ENCODE results near the gene SFRP4. TPM values are rescaled to one million over a fixed set of nuclear protein-coding genes. Genes with fewer than 3 reads are reported as not detected.

The SFRP4 gene
- total and polyA plus RNA-seq, 2 of the 8 experiments (the other 6 are each of a cell fraction or from before 2014, with no cell fraction given): 0.03 TPM; not detected in 1

- TF ChIP-seq SAP30 (IDR thresholded peaks at IDR 0.05; ENCODE audit: insufficient read depth, insufficient replicate concordance, low read length) (no peak), SP4 (IDR thresholded peaks at IDR 0.05; ENCODE audit: low read length) (no peak), PHF8 (conservative IDR thresholded peaks at IDR 0.05; ENCODE audit: low read depth, low read length) (no peak), SRF (IDR thresholded peaks at IDR 0.05; ENCODE audit: low read depth, low read length) (no peak), EP300 (IDR thresholded peaks at IDR 0.05; ENCODE audit: borderline replicate concordance in 1 of 2, low read depth in 2 of 2, low read length in 2 of 2) (no peak), HDAC6 (IDR thresholded peaks at IDR 0.05; ENCODE audit: low read depth, low read length) (no peak), EGR1 (IDR thresholded peaks at IDR 0.05; ENCODE audit: borderline replicate concordance, low read depth, low read length) (no peak), TAF1 (IDR thresholded peaks at IDR 0.05; ENCODE audit: low read depth, low read length) (no peak), CHD1 (IDR thresholded peaks at IDR 0.05; ENCODE audit: low read depth, low read length) (no peak), FOSL1 (IDR thresholded peaks at IDR 0.05; ENCODE audit: insufficient read depth, low read depth, low read length) (no peak), GABPA (IDR thresholded peaks at IDR 0.05; ENCODE audit: borderline replicate concordance, insufficient read depth, low read length) (no peak), NANOG (IDR thresholded peaks at IDR 0.05; ENCODE audit: insufficient read depth, low read depth, low read length, poor library complexity, severe bottlenecking) (no peak), ASH2L (IDR thresholded peaks at IDR 0.05; ENCODE audit: low read length) (no peak)
These were observed 15.3 kb downstream of the SFRP4 start (continued) for GRCh38 chr7:37901236-37901827.

All from H1 (cell line).